ENCODE measurements around the gene AUTS2. TPM values are rescaled to one million over a fixed set of nuclear protein-coding genes. Genes with fewer than 3 reads are reported as not detected.

AUTS2 gene
- polyA plus RNA-seq, 3 donors: 0.08 to 0.35 TPM; not detected in 1

- no peak overlapping the region for H3K27ac ChIP-seq (ENCODE audit: low read depth in 1 of 2, low read length in 2 of 2)
These were observed 285.2 kb downstream of the AUTS2 start for GRCh38 chr7:69883399-69883891.

GRCh38 chr7:69885431-69885830 lies 287.2 kb downstream of the AUTS2 start:
- Histone ChIP-seq H3K79me2 (ENCODE audit: insufficient read depth, low read length) (no peaks in the 10 kb centered on the region), H3K9ac (ENCODE audit: insufficient read depth, low read length, poor library complexity, severe bottlenecking) (no peak overlapping the region), H2AFZ (ENCODE audit: insufficient read depth, low read depth, low read length, poor library complexity, severe bottlenecking) (no peak overlapping the region), H3K27ac (ENCODE audit: low read depth in 1 of 2, low read length in 2 of 2) (no peak overlapping the region), H3K36me3 (replicated peaks in 1 of 2; ENCODE audit: control insufficient read depth in 1 of 2, insufficient read depth in 2 of 2, low read length in 2 of 2) (no peaks in the 10 kb centered on the region), H4K20me1 (ENCODE audit: insufficient read depth, low read length) (no peaks in the 10 kb centered on the region), H3K9me3 (replicated peaks in 1 of 2; ENCODE audit: control insufficient read depth in 1 of 2, insufficient read depth in 1 of 2, low read length in 2 of 2) (no peaks in the 10 kb centered on the region), H3K4me3 (replicated peaks in 1 of 3; ENCODE audit: low read depth in 2 of 3, low read length in 3 of 3) (no peak overlapping the region), H3K4me1 (ENCODE audit: control insufficient read depth in 1 of 2, insufficient read depth in 2 of 2, low read length in 2 of 2) (no peaks in the 10 kb centered on the region), H3K27me3 (ENCODE audit: control insufficient read depth in 2 of 2, insufficient read depth in 2 of 2, low read length in 2 of 2) (no peaks in the 10 kb centered on the region), H3K4me2 (replicated peaks; ENCODE audit: extremely low read depth, low read length, poor library complexity, severe bottlenecking) (no peak overlapping the region)
- Mint-ChIP-seq H3K9me3 (no peaks in the 10 kb centered on the region), H3K36me3 (no peaks in the 10 kb centered on the region), H3K4me1 (no peaks in the 10 kb centered on the region), H3K4me3 (no peak overlapping the region), H3K27me3 (ENCODE audit: low read depth in 3 of 3) (no peaks in the 10 kb centered on the region), H3K27ac (no peak overlapping the region)
- TF ChIP-seq CTCF (IDR thresholded peaks at IDR 0.05): no peak
- DNase-seq: no peak
- WGBS (ENCODE audit: insufficient coverage): no CpG with 5 or more reads among the region's 3 CpGs
- intact Hi-C loops (cut with micrococcal nuclease): no loop called here

More at GRCh38 chr7:69883399-69883891, 285.2 kb downstream of the AUTS2 start:
- no peak overlapping the region for H2AFZ ChIP-seq (ENCODE audit: insufficient read depth, low read depth, low read length, poor library complexity, severe bottlenecking)
- no peak for TF ChIP-seq CTCF (IDR thresholded peaks at IDR 0.05)
- H4K20me1 ChIP-seq (ENCODE audit: insufficient read depth, low read length): no peaks in the 10 kb centered on the region
- no peak overlapping the region for H3K9ac ChIP-seq (ENCODE audit: insufficient read depth, low read length, poor library complexity, severe bottlenecking)
- peak overlapping the region in 1 of 7 donors; percentile 6 for H3K27ac Mint-ChIP-seq
- H3K27me3 Mint-ChIP-seq (ENCODE audit: low read depth in 3 of 3): no peaks in the 10 kb centered on the region
- H3K4me3 Mint-ChIP-seq: no peak overlapping the region
- no peaks in the 10 kb centered on the region for H3K4me1 Mint-ChIP-seq
- WGBS (ENCODE audit: insufficient coverage): 93% methylated on average over 2 of the region's 7 CpGs
- no peak overlapping the region for H3K4me3 ChIP-seq (replicated peaks in 1 of 3; ENCODE audit: low read depth in 2 of 3, low read length in 3 of 3)
- H3K36me3 Mint-ChIP-seq: no peaks in the 10 kb centered on the region
- no peaks in the 10 kb centered on the region for H3K4me1 ChIP-seq (ENCODE audit: control insufficient read depth in 1 of 2, insufficient read depth in 2 of 2, low read length in 2 of 2)
- H3K36me3 ChIP-seq (replicated peaks in 1 of 2; ENCODE audit: control insufficient read depth in 1 of 2, insufficient read depth in 2 of 2, low read length in 2 of 2): no peaks in the 10 kb centered on the region
- DNase-seq: no peak
- H3K79me2 ChIP-seq (ENCODE audit: insufficient read depth, low read length): no peaks in the 10 kb centered on the region
- H3K4me2 ChIP-seq (replicated peaks; ENCODE audit: extremely low read depth, low read length, poor library complexity, severe bottlenecking): no peak overlapping the region
- no peaks in the 10 kb centered on the region for H3K9me3 ChIP-seq (replicated peaks in 1 of 2; ENCODE audit: control insufficient read depth in 1 of 2, insufficient read depth in 1 of 2, low read length in 2 of 2)
- no peaks in the 10 kb centered on the region for H3K9me3 Mint-ChIP-seq
- intact Hi-C loops (cut with micrococcal nuclease): no loop called here
- no peaks in the 10 kb centered on the region for H3K27me3 ChIP-seq (ENCODE audit: control insufficient read depth in 2 of 2, insufficient read depth in 2 of 2, low read length in 2 of 2)

All from CD14-positive monocyte (primary cell).